CD1c-positive myeloid dendritic cell (primary cell): ENCODE results near the gene MCM9.
A peak's percentile ranks its signal among the peaks of the same experiment; 100 is the strongest.

Experiments used
- DNase-seq: peaks from one replicate; pipeline ENCODE4 v3.0.0-alpha.2; 2016; ENCODE audit errors: extremely low spot score

Gene MCM9

DNA sequence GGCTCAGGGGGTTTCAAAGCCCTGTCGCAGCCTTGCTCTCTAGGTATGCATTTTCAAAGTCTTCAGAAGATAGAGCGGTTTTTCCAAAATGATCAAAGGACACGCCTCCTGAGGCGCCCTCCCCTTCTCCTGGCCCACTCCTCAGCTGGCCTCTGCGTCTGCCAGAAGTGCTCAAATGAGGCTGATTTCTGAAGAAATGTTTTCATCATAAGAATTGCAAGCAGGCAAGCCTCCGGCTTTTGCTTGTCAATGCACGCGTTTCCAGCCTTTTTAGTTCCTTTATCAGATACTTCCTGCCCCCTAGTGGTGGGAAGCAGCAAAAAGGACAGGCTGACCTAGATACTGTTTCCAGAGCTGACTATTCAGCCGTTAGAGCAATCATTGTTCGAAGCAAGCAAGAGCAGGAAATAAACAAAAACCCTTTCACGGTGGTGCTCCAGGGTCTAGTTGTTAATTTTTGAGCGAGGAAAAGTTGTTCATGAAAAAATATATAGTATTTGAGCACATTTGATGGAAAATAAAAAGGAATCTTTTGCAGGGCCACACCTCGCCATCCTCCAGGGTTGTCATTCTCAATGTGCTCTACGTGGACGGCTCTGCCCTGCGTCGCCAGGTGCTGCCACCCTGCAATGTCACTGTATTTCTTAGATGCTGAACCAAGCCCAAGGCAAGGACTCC lies 134.4 kb downstream of the MCM9 start:
- peak; percentile 89 for DNase-seq

DNA sequence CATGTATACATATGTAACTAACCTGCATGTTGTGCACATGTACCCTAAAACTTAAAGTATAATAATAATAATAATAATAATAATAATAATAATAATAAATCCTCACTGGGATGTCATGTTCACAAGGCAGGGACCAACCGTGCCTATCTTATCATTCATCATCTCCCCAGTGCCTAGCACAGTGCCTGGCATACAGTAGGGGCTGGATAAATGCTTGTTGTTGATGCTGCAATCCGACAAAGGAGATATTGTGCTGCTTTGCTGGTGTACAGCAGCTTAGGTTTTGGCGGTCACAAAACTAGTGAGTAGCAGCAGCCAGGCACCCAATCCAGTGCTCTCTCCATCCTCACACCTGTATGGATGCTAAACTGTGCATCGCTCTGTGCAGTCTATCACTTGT lies 135.1 kb downstream of the MCM9 start:
- DNase-seq, result no peak

DNA sequence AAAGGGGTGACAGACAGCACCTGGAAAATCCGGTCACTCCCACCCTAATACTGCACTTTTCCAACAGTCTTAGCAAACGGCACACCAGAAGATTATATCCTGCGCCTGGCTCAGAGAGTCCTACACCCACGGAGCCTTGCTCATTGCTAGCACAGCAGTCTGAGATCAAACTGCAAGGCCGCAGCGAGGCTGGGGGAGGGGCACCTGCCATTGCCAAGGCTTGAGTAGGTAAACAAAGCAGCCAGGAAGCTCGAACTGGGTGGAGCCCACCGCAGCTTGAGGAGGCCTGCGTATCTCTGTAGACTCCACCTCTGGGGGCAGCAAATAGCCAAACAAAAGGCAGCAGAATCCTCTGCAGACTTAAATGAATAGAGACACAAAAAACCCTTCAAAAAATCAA lies 138.4 kb downstream of the MCM9 start:
- peak; percentile 27 for DNase-seq

DNA sequence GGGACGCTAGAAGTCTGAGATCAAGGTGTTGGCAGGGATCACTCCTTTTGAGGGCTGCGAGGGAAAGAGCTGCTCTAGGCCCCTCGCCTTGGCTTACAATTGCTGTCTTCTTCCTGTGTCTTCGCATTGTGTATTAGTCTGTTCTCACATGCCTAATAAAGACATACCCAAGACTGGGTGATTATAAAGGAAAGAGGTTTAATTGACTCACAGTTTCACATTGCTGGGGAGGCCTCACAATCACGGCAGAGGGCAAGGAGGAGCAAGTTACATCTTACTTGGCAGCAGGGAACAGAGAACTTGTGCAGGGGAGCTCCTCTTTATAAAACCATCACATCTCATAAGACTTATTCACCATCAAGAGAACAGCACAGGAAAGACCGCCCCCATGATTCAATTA lies 143.5 kb downstream of the MCM9 start:
- no peak for DNase-seq

DNA sequence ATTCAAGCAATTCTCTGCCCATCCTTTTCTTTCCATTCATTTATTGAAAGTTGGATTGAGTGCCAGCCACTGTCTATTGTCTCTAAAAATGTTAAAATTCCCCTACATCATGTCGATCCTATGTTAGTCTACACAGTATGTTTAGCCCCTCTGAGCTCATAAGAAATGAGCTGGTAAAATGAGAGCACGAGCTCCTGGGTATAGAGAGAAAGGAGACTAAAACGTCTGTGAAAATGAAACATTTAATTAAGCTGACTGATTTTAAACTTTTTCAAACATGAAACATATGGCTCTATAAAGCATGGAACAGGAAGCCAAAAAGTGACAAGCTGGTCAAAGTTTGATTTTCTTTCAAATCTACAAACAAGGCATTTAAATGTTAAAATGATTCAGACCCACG lies 145.0 kb downstream of the MCM9 start:
- no peak for DNase-seq

DNA sequence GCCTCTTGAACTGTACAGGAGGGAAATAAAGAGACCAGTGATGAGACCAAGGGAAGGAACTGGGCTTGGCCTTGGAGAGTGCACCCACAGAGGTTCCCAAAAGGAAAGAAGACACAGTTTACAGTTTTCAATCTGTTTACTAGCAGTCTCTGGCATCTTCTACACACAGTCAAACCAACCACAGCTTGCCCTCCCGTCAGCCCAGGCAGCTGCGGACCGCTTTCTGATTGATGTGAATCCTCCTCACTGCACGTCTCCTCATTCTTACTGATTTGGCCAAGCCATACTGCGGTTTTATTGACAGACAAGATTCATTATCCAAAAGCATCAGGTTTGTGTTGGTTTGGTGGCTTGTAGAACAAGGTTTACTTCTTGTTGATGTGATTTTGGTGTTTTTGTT lies 145.5 kb downstream of the MCM9 start:
- DNase-seq, result no peak

DNA sequence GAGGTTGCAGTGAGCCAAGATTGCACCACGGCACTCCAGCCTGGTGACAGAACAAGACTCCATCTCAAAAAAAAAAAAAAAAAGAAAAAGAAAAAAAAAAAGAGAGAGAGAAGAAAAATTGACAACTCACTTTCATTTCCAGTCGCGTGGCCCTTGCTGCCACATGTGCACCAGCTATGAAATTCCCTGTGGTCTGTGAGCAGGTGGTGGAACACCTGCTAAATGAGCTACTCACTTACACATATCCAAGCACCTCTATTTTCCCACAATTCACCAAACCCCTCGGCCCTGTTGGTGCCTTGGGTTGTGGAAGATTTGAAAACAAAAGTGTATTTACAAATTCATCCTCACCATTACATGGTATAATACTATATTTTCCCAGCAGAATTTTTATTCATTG lies 146.3 kb downstream of the MCM9 start:
- DNase-seq, result no peak

DNA sequence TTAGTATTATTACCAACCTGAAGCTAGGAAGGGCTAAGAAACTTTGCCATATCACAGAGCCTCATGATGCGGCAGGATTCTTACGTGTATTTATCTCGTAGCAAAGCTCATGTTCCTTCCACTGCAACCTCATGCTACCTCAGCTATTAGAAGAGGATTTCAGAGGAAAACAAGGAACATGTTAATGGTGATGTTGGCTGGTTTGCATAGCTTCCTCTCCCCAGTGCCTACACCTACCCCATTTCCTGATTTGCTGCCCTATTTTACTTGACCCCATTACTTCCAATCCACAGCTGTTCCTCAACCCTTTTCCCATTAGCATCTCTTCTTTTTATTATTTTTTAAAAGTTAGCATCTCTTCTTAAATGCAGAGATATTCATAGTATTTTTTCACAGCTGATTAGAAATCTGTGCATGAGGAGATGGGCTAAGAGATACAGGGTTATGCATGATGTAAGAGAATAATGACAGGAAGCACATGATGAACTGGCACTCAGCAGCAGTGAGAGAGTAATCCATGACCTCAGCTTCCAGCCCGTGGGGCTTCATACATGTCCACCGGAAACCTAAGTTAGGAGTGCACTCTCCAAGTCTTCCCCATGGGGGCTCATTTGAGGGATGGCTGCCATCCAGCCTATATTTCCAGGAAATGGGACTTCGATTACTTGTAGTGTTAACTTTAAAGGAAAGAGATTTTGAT lies 147.1 kb downstream of the MCM9 start:
- peak; percentile 55 for DNase-seq

DNA sequence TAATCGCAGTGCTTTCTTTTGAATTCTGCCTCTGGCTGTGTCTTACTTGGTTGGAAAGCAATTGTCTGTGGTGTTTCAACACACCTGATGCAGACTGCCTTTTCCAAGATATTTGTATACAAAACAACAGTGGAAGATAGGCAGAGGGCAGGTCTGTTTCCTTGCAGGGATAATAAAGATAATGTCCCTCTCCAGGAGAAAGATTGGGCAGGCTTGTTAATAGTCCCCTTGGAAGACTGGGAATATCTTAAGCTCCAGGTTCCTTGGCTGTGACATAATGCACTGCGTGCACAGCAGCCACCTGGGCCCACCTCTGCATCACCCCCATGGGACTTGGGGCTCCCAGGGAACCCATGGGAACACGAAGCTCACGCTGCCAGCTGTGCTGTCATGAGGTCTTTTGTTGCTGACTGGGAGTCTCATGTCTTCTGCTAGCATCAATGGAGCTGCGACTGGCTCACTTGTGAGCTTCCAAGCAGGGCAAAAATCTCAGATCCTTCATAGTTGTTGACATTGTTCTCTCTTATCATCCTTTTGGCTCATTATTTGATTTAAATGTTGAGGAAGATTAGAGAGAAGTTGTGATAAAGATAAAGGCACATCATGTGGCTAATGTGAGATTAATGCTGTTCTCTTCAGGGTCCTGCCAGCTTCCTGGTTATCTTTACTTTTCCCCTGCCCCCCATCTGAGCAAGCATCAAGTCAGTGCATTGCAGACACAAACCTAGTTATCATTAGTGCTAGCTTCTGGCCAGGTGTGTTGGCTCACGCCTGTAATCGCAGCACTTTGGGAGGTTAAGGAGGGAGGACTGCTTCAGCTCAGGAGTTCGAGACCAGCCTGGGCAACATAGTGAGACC lies 148.1 kb downstream of the MCM9 start:
- no peak for DNase-seq

DNA sequence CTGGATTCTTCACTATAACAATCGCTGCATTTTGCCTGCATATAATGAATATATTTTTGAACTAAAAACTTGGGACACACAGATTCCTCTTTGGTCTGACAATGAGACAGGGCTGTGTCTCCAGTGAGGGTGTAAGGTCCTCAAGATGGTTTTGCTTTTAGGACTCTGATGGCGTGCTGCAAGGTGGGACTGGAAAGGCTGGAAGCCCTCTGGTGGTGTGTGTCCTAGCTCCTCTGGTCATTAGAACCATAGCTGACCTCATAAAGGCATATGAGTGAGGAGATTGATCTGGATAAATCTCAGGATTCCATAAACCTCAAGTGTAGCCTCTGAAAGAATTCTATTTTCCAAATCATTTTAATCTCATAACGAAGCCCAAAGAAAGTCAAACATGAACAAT lies 149.4 kb downstream of the MCM9 start:
- DNase-seq, result no peak

DNA sequence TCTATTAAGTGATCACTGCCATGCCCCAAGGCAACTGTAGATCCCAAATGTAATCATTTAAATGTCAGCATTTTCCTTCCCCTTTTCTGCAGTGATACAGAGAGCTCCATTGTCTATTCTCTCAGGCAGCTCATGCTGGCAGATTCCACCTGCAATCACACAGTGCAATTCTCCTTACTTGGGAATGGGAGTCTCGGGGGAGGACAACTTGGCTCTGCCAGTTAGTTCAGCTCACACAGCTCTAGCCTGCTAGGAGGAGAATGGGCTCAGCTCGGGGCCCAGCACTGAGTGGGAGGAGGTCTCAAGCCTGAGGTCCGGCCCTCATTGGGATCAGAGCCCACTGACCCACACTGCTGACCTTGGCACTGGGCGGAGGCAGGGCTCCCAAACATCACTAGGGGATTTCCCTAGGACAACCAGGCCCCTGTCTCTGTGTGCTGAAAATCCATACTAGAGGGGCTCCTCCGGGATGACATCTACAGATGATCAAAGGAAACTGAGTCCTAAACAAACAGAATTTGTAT lies 150.3 kb downstream of the MCM9 start:
- DNase-seq, result peak; percentile 17

DNA sequence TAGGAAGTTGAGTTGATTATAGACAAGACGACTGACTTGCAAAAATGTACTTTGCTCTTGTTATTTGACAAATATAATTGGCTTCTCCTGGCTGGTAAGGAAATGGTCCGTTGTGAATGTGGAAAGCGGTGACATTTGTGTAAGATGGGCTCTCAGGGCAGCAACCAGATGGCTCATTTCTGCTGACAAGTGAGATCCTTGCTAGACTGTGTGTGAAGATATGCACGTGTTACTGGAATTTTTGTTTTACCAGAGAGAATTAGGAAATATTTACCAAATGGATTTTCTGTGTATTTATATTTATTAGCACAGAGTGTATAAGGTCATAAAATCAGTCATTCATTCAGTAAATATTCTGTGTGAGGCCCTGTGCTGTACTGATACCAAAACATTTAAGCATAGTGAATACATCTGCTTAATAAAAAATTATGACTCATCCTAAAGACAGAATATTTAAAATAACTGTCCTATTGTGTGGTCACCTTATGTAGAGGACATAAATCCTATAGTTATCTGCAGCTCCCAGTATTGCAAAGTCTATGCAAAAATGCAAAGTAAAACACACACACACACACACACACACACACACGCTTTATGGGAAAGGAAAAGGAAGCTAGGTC lies 150.9 kb downstream of the MCM9 start:
- no peak for DNase-seq

DNA sequence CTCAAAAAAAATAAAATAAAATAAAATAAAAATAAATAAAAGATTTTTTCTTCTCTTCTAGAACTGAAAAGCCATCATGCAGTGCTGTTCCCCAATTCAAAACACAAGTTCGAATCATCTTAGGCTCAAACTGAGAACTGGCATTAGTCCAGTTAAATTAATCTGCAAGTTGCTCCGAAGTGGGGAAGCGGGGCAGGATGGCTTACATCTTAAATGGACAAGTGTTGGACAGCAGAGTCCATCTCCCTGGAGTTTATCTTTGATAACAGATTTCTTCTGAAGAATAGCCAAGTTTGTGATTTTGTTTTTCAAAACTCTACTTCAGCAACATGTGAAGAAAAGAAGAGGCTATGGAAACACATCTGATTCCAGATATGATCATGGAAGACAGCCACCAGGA lies 152.3 kb downstream of the MCM9 start:
- no peak for DNase-seq

DNA sequence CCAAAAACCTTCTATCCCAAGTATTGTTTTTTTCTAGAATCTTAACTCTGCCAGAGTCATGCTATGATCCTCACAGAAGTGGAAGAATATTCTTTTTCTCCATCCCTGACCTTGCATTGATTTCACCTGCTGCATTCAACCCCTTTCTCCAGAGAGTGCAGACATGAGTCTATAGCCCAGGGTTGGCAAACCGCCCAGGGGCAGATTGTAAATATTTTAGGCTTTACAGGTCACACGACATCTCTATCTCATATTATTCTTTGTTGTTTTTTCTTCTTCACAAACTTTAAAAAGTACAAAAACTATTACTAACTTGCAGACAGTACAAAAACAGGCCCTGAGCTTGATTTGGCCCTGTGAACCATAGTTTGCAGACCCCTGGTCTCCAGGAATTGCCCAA lies 153.1 kb downstream of the MCM9 start:
- no peak for DNase-seq

DNA sequence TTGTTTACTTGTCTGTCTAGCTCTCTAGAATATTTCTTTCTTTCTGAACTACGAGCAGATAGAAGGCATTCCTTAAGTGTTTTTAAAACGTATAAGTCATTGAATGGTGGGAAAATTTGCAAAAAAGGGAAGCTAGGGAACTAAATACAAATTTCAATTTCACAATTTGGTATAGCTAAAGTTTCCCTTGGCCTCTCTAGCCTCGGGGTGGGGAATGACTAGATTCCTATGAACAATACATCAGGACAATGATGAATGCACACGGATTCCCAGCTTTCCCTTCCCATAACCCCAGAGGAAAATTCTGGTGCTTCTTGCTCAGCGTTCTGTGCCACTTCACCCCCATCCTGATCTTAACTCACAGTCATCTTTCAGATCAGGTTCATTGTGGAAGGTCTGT lies 154.3 kb downstream of the MCM9 start:
- peak; percentile 68 for DNase-seq

DNA sequence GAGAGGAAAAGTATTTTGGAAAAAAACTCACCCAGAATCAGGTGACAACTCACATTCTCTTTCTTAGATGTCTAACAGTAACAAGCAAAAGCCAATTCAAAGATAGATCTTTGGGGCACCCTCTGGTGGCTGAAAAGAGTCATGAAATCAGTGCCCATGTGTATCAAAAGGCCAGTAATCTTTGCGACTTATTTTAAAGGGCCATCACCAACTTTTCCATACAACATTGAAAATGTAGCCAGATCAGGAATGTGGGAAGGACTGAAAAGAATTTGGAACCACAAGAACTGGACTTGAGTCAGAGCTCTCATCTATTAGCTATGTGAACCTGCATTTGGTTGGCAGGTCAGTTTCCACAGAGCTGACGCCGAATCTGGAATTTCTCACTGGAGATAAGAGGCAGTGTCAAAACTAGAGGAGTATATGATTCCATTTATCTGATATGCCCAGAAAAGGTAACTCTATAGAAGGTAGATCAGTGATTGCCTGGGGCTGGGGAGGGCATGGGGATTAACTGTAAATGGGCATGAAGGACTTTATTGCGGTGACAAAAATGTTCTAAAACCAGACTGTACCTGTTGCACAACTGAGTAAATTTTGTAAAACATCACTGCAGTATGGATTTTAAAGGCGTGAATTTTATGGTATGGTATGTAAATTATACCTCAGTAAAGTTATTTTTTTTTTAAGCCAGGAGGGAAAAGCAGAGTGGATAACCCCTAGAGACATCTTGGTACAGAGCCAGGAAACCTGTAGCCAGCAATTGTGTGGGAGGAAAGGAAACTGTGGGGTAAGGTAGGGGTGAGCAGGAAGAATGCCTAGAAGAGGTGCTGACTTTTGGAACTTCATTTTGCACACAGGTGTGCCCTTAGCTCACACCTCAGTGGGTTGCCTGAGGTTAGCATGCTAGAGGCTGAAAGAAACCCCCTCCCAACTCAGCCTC lies 158.1 kb downstream of the MCM9 start:
- DNase-seq, result peak; percentile 82

DNA sequence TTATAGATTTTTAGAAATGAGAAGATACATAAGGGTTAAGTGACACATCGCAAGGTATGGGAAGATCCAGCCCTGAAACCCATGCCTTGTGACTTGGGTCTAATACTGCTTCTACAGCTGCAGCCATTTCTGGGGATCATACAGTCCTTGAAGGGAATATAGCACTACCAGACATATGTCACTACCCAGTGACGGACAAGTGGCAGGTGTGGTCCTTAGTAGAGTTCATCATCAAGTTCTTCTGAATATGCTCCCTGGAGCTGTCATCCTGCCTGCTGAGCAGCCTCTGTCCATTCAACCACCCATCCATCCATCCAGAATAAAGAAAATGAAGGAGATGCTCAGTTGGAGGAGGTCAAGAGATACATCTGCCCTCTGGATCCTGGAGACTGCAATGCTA lies 159.6 kb downstream of the MCM9 start:
- no peak for DNase-seq

DNA sequence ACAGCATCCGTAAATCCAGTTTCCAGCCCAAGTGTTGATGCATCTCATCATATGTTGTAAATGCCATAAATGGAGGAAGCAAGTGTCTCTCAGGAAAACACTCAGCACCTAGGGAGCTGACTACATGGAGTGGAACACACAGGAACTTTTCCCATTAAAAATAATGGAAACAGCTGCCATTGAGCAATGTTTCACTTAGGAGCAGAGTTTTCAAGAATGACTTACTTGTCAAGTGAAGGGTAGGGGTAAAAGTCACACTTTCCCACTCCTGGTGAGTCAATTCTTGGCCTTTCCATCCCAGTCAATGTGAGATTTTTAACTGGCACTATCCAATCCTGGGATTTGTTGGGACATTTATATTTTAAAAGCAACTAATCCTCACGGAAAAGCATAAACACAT lies 160.4 kb downstream of the MCM9 start:
- DNase-seq, result no peak

DNA sequence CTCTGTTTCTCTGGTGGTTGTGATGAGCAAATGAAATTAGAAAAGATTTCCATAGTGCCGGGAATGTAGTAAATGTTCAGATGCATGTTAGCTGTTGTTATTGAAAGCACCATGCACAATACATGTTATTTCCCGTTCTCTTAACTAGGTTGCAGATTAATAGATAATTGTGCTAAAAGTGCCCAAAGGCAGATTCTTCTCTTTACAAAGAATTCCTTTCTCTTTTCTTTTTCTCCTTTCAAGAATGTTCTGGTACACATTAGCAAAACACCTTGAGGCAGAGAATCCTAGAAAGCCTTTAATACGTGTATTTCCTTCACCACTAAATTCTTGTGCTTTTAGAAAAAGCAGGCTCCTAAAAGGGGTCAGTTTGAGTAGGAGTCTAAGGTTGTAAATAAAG lies 162.1 kb downstream of the MCM9 start:
- no peak for DNase-seq

DNA sequence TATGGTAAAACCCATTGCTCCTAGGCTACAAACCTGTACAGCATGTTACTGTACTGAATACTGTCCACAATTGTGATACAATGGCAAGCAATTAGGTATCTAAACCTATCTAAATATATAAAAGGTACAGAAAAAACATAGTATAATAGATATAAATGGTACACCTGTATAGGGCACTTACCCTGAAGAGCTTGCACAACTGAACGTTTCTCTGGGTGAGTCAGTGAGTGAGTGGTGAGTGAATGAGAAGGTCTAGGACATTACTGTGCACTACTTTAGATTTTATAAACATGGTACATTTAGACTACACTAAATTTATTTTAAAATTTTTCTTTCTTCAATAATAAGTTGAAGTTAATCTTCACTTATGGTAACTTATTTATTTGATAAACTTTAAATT lies 163.7 kb downstream of the MCM9 start:
- DNase-seq, result no peak

DNA sequence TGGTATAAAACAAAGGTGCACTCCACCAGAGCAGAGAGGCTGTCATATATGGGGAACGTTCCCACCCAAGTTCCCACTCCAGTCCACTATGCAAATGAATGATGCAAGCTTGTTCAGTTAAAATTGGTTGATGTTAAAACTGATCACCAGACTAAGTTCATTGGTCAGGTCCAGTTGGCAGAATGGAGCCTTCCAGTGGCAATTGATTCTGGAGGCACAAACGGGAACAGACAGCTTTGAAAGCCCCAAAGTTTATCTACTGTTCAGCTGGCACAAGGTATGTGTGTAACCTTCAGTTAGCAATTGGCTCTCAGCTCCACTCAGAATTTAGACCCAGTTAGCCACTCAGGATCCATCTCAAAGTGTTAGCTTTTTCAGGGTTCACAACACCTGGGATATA lies 164.1 kb downstream of the MCM9 start:
- DNase-seq, result no peak
